GM12872 (cell line): ENCODE data around the gene SYT17.

Experiments
- TF ChIP-seq, protein P1 (sequence below): IDR thresholded peaks from 3 replicates; pipeline ENCODE4 v1.5.1; 2011; ENCODE audit warnings: low read depth, mild to moderate bottlenecking, low read length, moderate library complexity; ENCODE audit not compliant: insufficient read depth

Gene SYT17

GRCh38 chr16:19212059-19212458, 44.0 kb downstream of the SYT17 start:
- TF ChIP-seq, protein P1, sequence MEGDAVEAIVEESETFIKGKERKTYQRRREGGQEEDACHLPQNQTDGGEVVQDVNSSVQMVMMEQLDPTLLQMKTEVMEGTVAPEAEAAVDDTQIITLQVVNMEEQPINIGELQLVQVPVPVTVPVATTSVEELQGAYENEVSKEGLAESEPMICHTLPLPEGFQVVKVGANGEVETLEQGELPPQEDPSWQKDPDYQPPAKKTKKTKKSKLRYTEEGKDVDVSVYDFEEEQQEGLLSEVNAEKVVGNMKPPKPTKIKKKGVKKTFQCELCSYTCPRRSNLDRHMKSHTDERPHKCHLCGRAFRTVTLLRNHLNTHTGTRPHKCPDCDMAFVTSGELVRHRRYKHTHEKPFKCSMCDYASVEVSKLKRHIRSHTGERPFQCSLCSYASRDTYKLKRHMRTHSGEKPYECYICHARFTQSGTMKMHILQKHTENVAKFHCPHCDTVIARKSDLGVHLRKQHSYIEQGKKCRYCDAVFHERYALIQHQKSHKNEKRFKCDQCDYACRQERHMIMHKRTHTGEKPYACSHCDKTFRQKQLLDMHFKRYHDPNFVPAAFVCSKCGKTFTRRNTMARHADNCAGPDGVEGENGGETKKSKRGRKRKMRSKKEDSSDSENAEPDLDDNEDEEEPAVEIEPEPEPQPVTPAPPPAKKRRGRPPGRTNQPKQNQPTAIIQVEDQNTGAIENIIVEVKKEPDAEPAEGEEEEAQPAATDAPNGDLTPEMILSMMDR: no peak

DNA sequence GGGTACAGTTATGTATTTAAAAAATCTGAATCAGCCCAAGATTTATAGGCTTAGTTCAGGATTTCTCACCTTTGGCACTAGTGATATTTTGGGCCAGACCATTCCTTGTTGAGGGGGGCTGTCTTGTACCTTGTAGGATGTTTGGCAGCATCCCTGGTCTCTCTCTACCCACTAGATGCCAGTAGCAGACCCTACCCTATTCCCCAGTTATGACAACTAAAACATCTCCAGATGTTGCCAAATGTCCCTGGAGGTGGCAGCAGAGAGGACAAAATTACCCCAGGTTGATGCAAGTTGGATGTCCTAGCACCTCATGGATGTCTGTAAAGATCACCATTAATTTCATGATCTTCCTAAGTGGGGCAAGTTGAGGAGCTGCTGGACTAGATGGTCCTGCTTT, 45.8 kb downstream of the SYT17 start:
- TF ChIP-seq, protein P1: peak; percentile 42; the same call in 2 of the 3 replicates

DNA sequence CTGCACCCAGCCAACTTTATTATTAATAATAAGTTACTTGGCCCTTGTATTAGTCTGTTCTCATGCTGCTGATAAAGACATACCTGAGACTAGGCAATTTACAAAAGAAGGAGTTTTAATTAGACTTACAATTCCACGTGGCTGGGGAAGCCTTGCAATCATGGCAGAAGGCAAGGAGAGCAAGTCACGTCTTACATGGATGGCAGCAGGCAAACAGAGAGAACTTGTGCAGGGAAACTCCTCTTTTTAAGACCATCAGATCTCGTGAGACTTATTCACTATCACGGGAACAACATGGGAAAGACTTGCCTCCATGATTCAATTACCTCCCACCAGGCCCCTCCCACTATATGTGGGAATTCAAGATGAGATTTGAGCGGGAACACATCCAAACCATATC, 47.7 kb downstream of the SYT17 start:
- TF ChIP-seq, protein P1: no peak

GRCh38 chr16:19218581-19218980, 50.5 kb downstream of the SYT17 start:
- TF ChIP-seq, protein P1: no peak

- TF ChIP-seq, protein P1: no peak
These were observed 51.8 kb downstream of the SYT17 start for GRCh38 chr16:19219836-19220235.

DNA sequence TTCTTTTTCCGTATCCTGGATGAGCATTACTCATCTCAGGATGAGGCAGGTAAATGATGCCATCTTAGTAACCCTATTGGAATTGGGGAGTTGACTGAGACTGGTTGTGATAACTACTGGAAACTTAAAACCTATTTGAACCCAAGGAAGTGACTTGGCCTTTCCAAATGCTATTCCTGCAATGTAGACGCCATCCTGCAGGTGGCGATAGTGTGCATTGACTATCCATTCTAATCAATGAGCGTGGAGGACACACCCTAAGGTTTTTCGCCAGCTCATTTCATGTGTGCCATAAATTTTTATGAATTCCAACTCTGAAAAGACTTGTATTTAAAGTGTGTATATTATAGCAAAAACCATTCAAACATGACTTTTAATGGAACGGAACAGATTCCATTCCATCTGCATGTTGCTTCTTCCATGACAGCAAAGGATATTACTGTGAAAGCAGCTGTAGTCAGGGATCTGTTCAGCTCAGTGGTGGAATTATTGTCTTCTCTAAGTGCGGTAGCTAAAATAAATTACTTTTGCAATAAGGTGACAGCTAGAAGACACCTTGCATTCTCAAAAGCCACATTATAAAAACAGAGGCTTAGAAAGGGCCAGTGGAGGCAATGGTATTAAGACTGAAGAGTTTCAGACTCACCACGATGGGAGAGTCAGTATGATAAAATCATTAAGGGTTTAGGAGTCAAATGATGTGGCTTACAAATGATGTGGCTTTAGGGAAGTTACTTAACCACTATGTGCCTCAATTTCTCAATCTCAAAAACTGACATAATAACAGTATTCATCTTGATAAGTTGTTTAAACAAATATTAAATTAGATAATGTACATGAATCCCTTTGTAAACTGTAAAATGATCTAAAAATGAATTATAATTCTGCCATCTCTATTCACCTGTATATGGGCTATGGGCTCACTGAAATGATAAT, 55.5 kb downstream of the SYT17 start:
- TF ChIP-seq, protein P1: peak; percentile 74

DNA sequence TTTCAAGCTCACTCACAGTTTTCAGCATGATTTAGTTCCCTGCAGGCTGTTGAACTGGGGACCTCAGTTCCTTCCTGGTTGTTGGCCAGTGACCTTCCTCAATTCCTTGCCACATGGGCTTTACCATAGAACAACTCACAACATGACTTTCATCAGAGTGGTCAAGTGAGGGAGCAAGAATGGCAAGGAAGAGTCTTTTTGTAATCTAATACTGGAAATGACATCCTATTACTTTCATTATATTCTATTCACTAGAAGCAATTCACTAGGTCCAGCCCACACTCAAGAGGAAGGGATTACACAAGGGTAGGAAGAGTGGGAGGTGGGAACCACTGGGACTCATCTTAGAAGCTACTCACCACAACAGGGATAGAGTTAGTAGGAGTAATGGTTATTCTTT, 57.6 kb downstream of the SYT17 start:
- TF ChIP-seq, protein P1: no peak
